ENCODE data around the gene LHFPL3. TPM values are rescaled to one million over a fixed set of nuclear protein-coding genes. Genes with fewer than 3 reads are reported as not detected.

The LHFPL3 gene
- total and polyA plus RNA-seq, 2 experiments from 2014 or later: 0.24 TPM; not detected in 1

GRCh38 chr7:104497379-104497967 lies 169.1 kb downstream of the LHFPL3 start:
- DNase-seq (ENCODE audit: low spot score) (no peak), ATAC-seq (no peak)
- H3K36me3 ChIP-seq (ENCODE audit: insufficient read depth): no peaks in the 10 kb centered on the region
- H3K27ac ChIP-seq (ENCODE audit: low read depth): no peak overlapping the region
- no peaks in the 10 kb centered on the region for H3K27me3 Mint-ChIP-seq (ENCODE audit: insufficient read depth, low read depth, poor library complexity)
- H3K4me2 ChIP-seq: no peak overlapping the region
- no peaks in the 10 kb centered on the region for H3F3A ChIP-seq (replicated peaks; ENCODE audit: low read depth)
- H3K27ac Mint-ChIP-seq: no peak overlapping the region
- H3K9me3 Mint-ChIP-seq: no peaks in the 10 kb centered on the region
- TF ChIP-seq POLR2AphosphoS5 (IDR thresholded peaks at IDR 0.05; ENCODE audit: low read depth) (no peak), JUNB (IDR thresholded peaks at IDR 0.05; ENCODE audit: unreplicated experiment) (no peak), STAT1 (IDR thresholded peaks at IDR 0.05; ENCODE audit: unreplicated experiment) (no peak), NANOG (IDR thresholded peaks at IDR 0.05; ENCODE audit: borderline replicate concordance) (no peak), ZNF331 (CRISPR knock-in tag; IDR thresholded peaks at IDR 0.05; ENCODE audit: low read depth) (no peak), ZNF114 (CRISPR knock-in tag; IDR thresholded peaks at IDR 0.05) (no peak), EZH2phosphoT487 (IDR thresholded peaks at IDR 0.05; ENCODE audit: unreplicated experiment) (no peak), REST (IDR thresholded peaks at IDR 0.05; ENCODE audit: unreplicated experiment) (no peak), EZH2 (IDR thresholded peaks at IDR 0.05; ENCODE audit: low read depth, unreplicated experiment) (no peak), CREB1 (CRISPR knock-in tag; IDR thresholded peaks at IDR 0.05; ENCODE audit: low read depth) (no peak)
- TF ChIP-seq, protein P1, sequence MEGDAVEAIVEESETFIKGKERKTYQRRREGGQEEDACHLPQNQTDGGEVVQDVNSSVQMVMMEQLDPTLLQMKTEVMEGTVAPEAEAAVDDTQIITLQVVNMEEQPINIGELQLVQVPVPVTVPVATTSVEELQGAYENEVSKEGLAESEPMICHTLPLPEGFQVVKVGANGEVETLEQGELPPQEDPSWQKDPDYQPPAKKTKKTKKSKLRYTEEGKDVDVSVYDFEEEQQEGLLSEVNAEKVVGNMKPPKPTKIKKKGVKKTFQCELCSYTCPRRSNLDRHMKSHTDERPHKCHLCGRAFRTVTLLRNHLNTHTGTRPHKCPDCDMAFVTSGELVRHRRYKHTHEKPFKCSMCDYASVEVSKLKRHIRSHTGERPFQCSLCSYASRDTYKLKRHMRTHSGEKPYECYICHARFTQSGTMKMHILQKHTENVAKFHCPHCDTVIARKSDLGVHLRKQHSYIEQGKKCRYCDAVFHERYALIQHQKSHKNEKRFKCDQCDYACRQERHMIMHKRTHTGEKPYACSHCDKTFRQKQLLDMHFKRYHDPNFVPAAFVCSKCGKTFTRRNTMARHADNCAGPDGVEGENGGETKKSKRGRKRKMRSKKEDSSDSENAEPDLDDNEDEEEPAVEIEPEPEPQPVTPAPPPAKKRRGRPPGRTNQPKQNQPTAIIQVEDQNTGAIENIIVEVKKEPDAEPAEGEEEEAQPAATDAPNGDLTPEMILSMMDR (conservative IDR thresholded peaks at IDR 0.05; ENCODE audit: low read depth in 2 of 2): no peak
- TF ChIP-seq, protein P2, sequence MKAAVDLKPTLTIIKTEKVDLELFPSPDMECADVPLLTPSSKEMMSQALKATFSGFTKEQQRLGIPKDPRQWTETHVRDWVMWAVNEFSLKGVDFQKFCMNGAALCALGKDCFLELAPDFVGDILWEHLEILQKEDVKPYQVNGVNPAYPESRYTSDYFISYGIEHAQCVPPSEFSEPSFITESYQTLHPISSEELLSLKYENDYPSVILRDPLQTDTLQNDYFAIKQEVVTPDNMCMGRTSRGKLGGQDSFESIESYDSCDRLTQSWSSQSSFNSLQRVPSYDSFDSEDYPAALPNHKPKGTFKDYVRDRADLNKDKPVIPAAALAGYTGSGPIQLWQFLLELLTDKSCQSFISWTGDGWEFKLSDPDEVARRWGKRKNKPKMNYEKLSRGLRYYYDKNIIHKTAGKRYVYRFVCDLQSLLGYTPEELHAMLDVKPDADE (IDR thresholded peaks at IDR 0.05): no peak
- TF ChIP-seq, protein P3, sequence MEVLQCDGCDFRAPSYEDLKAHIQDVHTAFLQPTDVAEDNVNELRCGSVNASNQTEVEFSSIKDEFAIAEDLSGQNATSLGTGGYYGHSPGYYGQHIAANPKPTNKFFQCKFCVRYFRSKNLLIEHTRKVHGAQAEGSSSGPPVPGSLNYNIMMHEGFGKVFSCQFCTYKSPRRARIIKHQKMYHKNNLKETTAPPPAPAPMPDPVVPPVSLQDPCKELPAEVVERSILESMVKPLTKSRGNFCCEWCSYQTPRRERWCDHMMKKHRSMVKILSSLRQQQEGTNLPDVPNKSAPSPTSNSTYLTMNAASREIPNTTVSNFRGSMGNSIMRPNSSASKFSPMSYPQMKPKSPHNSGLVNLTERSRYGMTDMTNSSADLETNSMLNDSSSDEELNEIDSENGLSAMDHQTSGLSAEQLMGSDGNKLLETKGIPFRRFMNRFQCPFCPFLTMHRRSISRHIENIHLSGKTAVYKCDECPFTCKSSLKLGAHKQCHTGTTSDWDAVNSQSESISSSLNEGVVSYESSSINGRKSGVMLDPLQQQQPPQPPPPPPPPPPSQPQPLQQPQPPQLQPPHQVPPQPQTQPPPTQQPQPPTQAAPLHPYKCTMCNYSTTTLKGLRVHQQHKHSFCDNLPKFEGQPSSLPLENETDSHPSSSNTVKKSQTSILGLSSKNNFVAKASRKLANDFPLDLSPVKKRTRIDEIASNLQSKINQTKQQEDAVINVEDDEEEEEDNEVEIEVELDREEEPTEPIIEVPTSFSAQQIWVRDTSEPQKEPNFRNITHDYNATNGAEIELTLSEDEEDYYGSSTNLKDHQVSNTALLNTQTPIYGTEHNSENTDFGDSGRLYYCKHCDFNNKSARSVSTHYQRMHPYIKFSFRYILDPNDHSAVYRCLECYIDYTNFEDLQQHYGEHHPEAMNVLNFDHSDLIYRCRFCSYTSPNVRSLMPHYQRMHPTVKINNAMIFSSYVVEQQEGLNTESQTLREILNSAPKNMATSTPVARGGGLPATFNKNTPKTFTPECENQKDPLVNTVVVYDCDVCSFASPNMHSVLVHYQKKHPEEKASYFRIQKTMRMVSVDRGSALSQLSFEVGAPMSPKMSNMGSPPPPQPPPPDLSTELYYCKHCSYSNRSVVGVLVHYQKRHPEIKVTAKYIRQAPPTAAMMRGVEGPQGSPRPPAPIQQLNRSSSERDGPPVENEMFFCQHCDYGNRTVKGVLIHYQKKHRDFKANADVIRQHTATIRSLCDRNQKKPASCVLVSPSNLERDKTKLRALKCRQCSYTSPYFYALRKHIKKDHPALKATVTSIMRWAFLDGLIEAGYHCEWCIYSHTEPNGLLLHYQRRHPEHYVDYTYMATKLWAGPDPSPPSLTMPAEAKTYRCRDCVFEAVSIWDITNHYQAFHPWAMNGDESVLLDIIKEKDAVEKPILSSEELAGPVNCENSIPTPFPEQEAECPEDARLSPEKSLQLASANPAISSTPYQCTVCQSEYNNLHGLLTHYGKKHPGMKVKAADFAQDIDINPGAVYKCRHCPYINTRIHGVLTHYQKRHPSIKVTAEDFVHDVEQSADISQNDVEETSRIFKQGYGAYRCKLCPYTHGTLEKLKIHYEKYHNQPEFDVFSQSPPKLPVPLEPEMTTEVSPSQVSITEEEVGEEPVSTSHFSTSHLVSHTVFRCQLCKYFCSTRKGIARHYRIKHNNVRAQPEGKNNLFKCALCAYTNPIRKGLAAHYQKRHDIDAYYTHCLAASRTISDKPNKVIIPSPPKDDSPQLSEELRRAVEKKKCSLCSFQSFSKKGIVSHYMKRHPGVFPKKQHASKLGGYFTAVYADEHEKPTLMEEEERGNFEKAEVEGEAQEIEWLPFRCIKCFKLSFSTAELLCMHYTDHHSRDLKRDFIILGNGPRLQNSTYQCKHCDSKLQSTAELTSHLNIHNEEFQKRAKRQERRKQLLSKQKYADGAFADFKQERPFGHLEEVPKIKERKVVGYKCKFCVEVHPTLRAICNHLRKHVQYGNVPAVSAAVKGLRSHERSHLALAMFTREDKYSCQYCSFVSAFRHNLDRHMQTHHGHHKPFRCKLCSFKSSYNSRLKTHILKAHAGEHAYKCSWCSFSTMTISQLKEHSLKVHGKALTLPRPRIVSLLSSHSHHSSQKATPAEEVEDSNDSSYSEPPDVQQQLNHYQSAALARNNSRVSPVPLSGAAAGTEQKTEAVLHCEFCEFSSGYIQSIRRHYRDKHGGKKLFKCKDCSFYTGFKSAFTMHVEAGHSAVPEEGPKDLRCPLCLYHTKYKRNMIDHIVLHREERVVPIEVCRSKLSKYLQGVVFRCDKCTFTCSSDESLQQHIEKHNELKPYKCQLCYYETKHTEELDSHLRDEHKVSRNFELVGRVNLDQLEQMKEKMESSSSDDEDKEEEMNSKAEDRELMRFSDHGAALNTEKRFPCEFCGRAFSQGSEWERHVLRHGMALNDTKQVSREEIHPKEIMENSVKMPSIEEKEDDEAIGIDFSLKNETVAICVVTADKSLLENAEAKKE (CRISPR knock-in tag; IDR thresholded peaks at IDR 0.05): no peak
- no peak overlapping the region for H2AFZ ChIP-seq
- no peaks in the 10 kb centered on the region; the same call in 2 of the 3 replicates for H3K4me1 Mint-ChIP-seq
- H3K27me3 ChIP-seq (ENCODE audit: insufficient read depth): no peaks in the 10 kb centered on the region
- no peaks in the 10 kb centered on the region for H3K79me2 ChIP-seq (replicated peaks; ENCODE audit: insufficient read depth)
- no peaks in the 10 kb centered on the region for H4K20me1 ChIP-seq (replicated peaks; ENCODE audit: insufficient read depth)
- no peaks in the 10 kb centered on the region for H3K4me1 ChIP-seq (ENCODE audit: insufficient read depth)
- H3K36me3 Mint-ChIP-seq (ENCODE audit: low read depth): no peaks in the 10 kb centered on the region
- no peaks in the 10 kb centered on the region for H3K9me2 ChIP-seq (ENCODE audit: insufficient read depth)
- no peak overlapping the region for H3K4me3 ChIP-seq
- H3K4me3 Mint-ChIP-seq: no peak overlapping the region
